Measurements from ENCODE around the gene NAA16.

Gene NAA16

GRCh38 chr13:41405367-41405766, 94.3 kb downstream of the NAA16 start:
- no peaks in the 10 kb centered on the region for H3K9me3 ChIP-seq
- TF ChIP-seq CTCF (IDR thresholded peaks at IDR 0.05) = no peak
- no peak overlapping the region for H3K27ac ChIP-seq
- no peaks in the 10 kb centered on the region for H3K4me1 ChIP-seq (ENCODE audit: control insufficient read depth in 1 of 2, insufficient read depth in 1 of 2, low read depth in 1 of 2, low read length in 1 of 2)
- no peak overlapping the region for H3K4me3 ChIP-seq (ENCODE audit: low read depth in 1 of 2, low read length in 1 of 2)
- no peaks in the 10 kb centered on the region for H3K27me3 ChIP-seq
- H3K36me3 ChIP-seq = no peaks in the 10 kb centered on the region

- Histone ChIP-seq H3K9me3 (no peaks in the 10 kb centered on the region), H3K4me1 (ENCODE audit: control insufficient read depth in 1 of 2, insufficient read depth in 1 of 2, low read depth in 1 of 2, low read length in 1 of 2) (no peaks in the 10 kb centered on the region), H3K27ac (no peak overlapping the region), H3K36me3 (no peaks in the 10 kb centered on the region), H3K4me3 (ENCODE audit: low read depth in 1 of 2, low read length in 1 of 2) (no peak overlapping the region), H3K27me3 (no peaks in the 10 kb centered on the region)
- no peak for TF ChIP-seq CTCF (IDR thresholded peaks at IDR 0.05)
These were observed 96.3 kb downstream of the NAA16 start for GRCh38 chr13:41407380-41407779.

GRCh38 chr13:41408121-41408520, 97.1 kb downstream of the NAA16 start:
- no peak for TF ChIP-seq CTCF (IDR thresholded peaks at IDR 0.05)
- no peak overlapping the region for H3K27ac ChIP-seq
- H3K9me3 ChIP-seq = no peaks in the 10 kb centered on the region
- no peak overlapping the region for H3K4me3 ChIP-seq (ENCODE audit: low read depth in 1 of 2, low read length in 1 of 2)
- no peaks in the 10 kb centered on the region for H3K4me1 ChIP-seq (ENCODE audit: control insufficient read depth in 1 of 2, insufficient read depth in 1 of 2, low read depth in 1 of 2, low read length in 1 of 2)
- H3K36me3 ChIP-seq = no peaks in the 10 kb centered on the region
- no peaks in the 10 kb centered on the region for H3K27me3 ChIP-seq

- no peaks in the 10 kb centered on the region for H3K9me3 ChIP-seq
- H3K27ac ChIP-seq = no peak overlapping the region
- H3K4me1 ChIP-seq (ENCODE audit: control insufficient read depth in 1 of 2, insufficient read depth in 1 of 2, low read depth in 1 of 2, low read length in 1 of 2) = no peaks in the 10 kb centered on the region
- H3K36me3 ChIP-seq = no peaks in the 10 kb centered on the region
- H3K27me3 ChIP-seq = no peaks in the 10 kb centered on the region
- no peak for TF ChIP-seq CTCF (IDR thresholded peaks at IDR 0.05)
- no peak overlapping the region for H3K4me3 ChIP-seq (ENCODE audit: low read depth in 1 of 2, low read length in 1 of 2)
These were observed 97.7 kb downstream of the NAA16 start for GRCh38 chr13:41408746-41409145.

GRCh38 chr13:41409611-41410010, 98.5 kb downstream of the NAA16 start:
- Histone ChIP-seq H3K4me1 (ENCODE audit: control insufficient read depth in 1 of 2, insufficient read depth in 1 of 2, low read depth in 1 of 2, low read length in 1 of 2) (no peaks in the 10 kb centered on the region), H3K9me3 (no peaks in the 10 kb centered on the region), H3K4me3 (ENCODE audit: low read depth in 1 of 2, low read length in 1 of 2) (no peak overlapping the region), H3K36me3 (no peaks in the 10 kb centered on the region), H3K27ac (no peak overlapping the region), H3K27me3 (no peaks in the 10 kb centered on the region)
- TF ChIP-seq CTCF (IDR thresholded peaks at IDR 0.05) = no peak

- H3K27ac ChIP-seq = no peak overlapping the region
- no peaks in the 10 kb centered on the region for H3K27me3 ChIP-seq
- no peak overlapping the region for H3K4me3 ChIP-seq (ENCODE audit: low read depth in 1 of 2, low read length in 1 of 2)
- H3K9me3 ChIP-seq = no peaks in the 10 kb centered on the region
- H3K36me3 ChIP-seq = no peaks in the 10 kb centered on the region
- H3K4me1 ChIP-seq (ENCODE audit: control insufficient read depth in 1 of 2, insufficient read depth in 1 of 2, low read depth in 1 of 2, low read length in 1 of 2) = no peaks in the 10 kb centered on the region
- no peak for TF ChIP-seq CTCF (IDR thresholded peaks at IDR 0.05)
These were observed 100.0 kb downstream of the NAA16 start for GRCh38 chr13:41411060-41411459.
